ENCODE results near the gene CTSC. TPM values are rescaled to one million over a fixed set of nuclear protein-coding genes. Genes with fewer than 3 reads are reported as not detected.

Gene CTSC
- total RNA-seq, 1 experiment from 2014 or later = not detected

Other genes starting within 250 kb of the CTSC start
- 0.17 TPM in 1 of 2 replicates, not detected in the other for gene RAB38, start 162.3 kb downstream of the CTSC start, total RNA-seq (2014; rRNA removed; shearing (Covaris generic))